Left colon (tissue), 2 donors: ENCODE results near the gene ALOX12. TPM values are rescaled to one million over a fixed set of nuclear protein-coding genes. Genes with fewer than 3 reads are reported as not detected.

Experiments
- total RNA-seq, 2 donors: library from RNA; stranded (reverse); fragmentation: NEBNext Ultra II Directional; extraction: Animal tissue kit (Norgen Biotek cat#: 25700); gene quantifications; one replicate each; pipeline ENCODE4 v1.2.1, GENCODE V29; 2021
- donor health status: DM: no; HTN: no; CAD: no.
- donor health status: DM: yes; HTN: yes; CAD: no.

The ALOX12 gene
- total RNA-seq, 2 donors from 2014 or later, result not detected

Other genes starting within 250 kb of the ALOX12 start
- gene XAF1, start 240.0 kb upstream of the ALOX12 start, total RNA-seq, result 10 to 100 TPM; 13.0 to 34.0 TPM
- gene FBXO39, start 219.8 kb upstream of the ALOX12 start, total RNA-seq, result under 1 TPM in 1 of 2 donors, not detected in 1; 0.20 TPM
- not detected for gene TEKT1, start 164.3 kb upstream of the ALOX12 start, total RNA-seq
- 100 to 1,000 TPM; 183 to 188 TPM for gene RNASEK, start 16.6 kb downstream of the ALOX12 start, total RNA-seq
- 1 to 10 TPM; 2.0 to 2.6 TPM for gene BCL6B, start 27.0 kb downstream of the ALOX12 start, total RNA-seq
- 10 to 100 TPM in 1 of 2 donors, 1 to 10 TPM in 1; 9.0 to 10.0 TPM for gene SLC16A13, start 40.0 kb downstream of the ALOX12 start, total RNA-seq
- gene SLC16A11, start 48.0 kb downstream of the ALOX12 start, total RNA-seq, result under 1 TPM; 0.58 to 0.84 TPM
- 1 to 10 TPM; 4.2 to 7.6 TPM for gene CLEC10A, start 84.2 kb downstream of the ALOX12 start, total RNA-seq
- under 1 TPM in 1 of 2 donors, not detected in 1; 0.25 TPM for gene ASGR2, start 118.8 kb downstream of the ALOX12 start, total RNA-seq
- gene ASGR1, start 183.3 kb downstream of the ALOX12 start, total RNA-seq, result under 1 TPM; 0.37 to 0.42 TPM
- gene DLG4, start 223.8 kb downstream of the ALOX12 start, total RNA-seq, result 1 to 10 TPM; 4.0 to 7.3 TPM
- gene ACADVL, start 223.9 kb downstream of the ALOX12 start, total RNA-seq, result 1,000 to 10,000 TPM in 1 of 2 donors, 100 to 1,000 TPM in 1; 784 to 1,134 TPM
- 10 to 100 TPM; 30.9 to 34.9 TPM for gene DVL2, start 238.5 kb downstream of the ALOX12 start, total RNA-seq
- 10 to 100 TPM; 33.9 to 44.1 TPM for gene PHF23, start 243.4 kb downstream of the ALOX12 start, total RNA-seq
- gene GABARAP, start 246.4 kb downstream of the ALOX12 start, total RNA-seq, result 100 to 1,000 TPM; 431 to 505 TPM